Colon (tissue), 2 donors: ENCODE measurements around the gene NPHS2.
"Not testable (repeated sequence)": the region's sequence is repeated elsewhere in the genome, so short reads cannot be mapped to it uniquely, and the experiment has no call there.

Source experiments
- FAIRE-seq: peaks from 2 replicates; lab custom pipeline; 2012; peaks lifted over from hg19 to GRCh38; lab: Jason Lieb, UNC
- donor health status: control.
- donor health status: control.

Gene NPHS2

GRCh38 chr1:179547021-179547535 lies 28.7 kb downstream of the NPHS2 start:
- no peak for FAIRE-seq

GRCh38 chr1:179545321-179545720 lies 30.4 kb downstream of the NPHS2 start:
- no peak for FAIRE-seq

GRCh38 chr1:179541774-179542173 lies 34.0 kb downstream of the NPHS2 start:
- no peak for FAIRE-seq

GRCh38 chr1:179530352-179530751 lies 45.4 kb downstream of the NPHS2 start:
- FAIRE-seq = no peak

GRCh38 chr1:179529482-179530195 lies 46.1 kb downstream of the NPHS2 start:
- no peak for FAIRE-seq

- not testable (repeated sequence) for FAIRE-seq
Observed at GRCh38 chr1:179518544-179518943, 57.2 kb downstream of the NPHS2 start.

GRCh38 chr1:179516976-179517705 lies 58.6 kb downstream of the NPHS2 start:
- FAIRE-seq = no peak

- no peak for FAIRE-seq
Observed at GRCh38 chr1:179510038-179510437, 65.7 kb downstream of the NPHS2 start.

- no peak for FAIRE-seq
Observed at GRCh38 chr1:179509384-179509783, 66.4 kb downstream of the NPHS2 start.

GRCh38 chr1:179506199-179506598 lies 69.5 kb downstream of the NPHS2 start:
- FAIRE-seq = no peak
